ENCODE measurements around the gene ANK3. TPM values are rescaled to one million over a fixed set of nuclear protein-coding genes. Genes with fewer than 3 reads are reported as not detected.

Gene ANK3
- total RNA-seq, 4 donors from 2014 or later = 6.4 to 23.2 (median 13.5) TPM

DNA sequence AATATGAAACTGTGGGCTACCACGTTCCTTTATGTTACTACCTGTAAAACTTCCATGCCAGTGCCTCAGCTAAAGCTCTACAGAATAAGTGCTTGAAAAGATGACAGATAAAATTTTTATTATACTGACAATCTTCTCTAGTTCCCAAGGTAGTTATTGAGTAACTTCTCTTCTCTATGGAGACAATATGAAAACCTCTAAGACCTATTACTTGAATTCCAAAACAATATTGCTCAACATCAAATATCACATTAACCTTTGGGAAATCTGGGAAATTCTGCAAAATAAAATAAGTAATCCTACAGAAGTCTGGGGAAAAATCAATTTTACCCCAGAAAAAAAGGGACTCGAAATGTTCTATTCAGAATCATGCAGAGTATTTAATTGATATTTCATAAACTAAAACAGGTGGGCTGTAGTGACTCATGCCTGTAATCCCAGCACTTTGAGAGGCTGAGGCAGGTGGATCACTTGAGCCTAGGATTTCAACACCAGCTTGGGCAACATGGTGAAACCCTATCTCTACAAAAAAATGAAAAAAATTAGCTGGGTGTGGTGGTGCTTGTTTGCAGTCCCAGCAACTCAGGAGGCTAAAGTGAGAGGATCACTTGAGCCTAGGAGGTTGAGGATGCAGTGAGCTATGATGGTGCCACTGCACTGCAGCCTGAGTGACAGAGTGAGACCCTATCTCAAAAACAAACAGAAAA lies 23.8 kb upstream of the ANK3 start:
- TF ChIP-seq, protein P1, sequence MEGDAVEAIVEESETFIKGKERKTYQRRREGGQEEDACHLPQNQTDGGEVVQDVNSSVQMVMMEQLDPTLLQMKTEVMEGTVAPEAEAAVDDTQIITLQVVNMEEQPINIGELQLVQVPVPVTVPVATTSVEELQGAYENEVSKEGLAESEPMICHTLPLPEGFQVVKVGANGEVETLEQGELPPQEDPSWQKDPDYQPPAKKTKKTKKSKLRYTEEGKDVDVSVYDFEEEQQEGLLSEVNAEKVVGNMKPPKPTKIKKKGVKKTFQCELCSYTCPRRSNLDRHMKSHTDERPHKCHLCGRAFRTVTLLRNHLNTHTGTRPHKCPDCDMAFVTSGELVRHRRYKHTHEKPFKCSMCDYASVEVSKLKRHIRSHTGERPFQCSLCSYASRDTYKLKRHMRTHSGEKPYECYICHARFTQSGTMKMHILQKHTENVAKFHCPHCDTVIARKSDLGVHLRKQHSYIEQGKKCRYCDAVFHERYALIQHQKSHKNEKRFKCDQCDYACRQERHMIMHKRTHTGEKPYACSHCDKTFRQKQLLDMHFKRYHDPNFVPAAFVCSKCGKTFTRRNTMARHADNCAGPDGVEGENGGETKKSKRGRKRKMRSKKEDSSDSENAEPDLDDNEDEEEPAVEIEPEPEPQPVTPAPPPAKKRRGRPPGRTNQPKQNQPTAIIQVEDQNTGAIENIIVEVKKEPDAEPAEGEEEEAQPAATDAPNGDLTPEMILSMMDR (IDR thresholded peaks at IDR 0.05; ENCODE audit: low read depth) = no peak

GRCh38 chr10:60410970-60411369 lies 21.3 kb upstream of the ANK3 start:
- TF ChIP-seq, protein P1 (IDR thresholded peaks at IDR 0.05; ENCODE audit: low read depth) = no peak

GRCh38 chr10:60409202-60409601 lies 19.5 kb upstream of the ANK3 start:
- TF ChIP-seq, protein P1 (IDR thresholded peaks at IDR 0.05; ENCODE audit: low read depth) = no peak

GRCh38 chr10:60406182-60406581 lies 16.5 kb upstream of the ANK3 start:
- TF ChIP-seq, protein P1 (IDR thresholded peaks at IDR 0.05; ENCODE audit: low read depth) = no peak

GRCh38 chr10:60405172-60405571 lies 15.5 kb upstream of the ANK3 start:
- TF ChIP-seq, protein P1 (IDR thresholded peaks at IDR 0.05; ENCODE audit: low read depth) = no peak

DNA sequence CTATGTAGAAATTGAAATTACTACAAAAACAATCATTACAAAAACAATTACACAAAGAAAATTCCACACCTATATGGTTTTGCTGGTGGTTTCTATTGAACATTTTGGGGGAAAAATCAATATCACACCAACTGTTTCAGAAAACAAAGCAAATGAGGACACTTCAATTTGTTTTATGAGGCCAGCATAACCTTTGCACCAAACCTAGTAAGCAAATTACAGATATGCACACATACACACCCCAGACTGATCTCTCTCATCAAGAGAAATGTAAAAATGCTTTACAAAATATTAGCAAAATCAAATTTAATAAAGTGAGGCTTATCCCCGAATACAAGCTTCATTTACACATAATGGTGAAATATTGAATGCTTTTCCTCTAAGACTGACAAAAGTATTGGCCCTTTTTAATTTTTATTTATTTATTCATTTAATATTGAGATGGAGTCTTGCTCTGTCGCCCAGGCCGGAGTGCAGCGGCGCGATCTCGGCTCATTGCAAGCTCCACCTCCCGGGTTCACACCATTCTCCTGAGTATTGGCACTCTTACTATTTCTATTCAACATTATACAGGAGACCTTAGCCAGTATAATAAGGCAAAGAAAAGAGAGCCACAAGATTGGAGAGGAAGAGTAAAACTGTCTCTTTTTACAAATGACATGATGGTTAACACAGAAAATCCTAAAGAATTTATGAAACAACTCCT lies 13.6 kb upstream of the ANK3 start:
- TF ChIP-seq, protein P1 (IDR thresholded peaks at IDR 0.05; ENCODE audit: low read depth) = no peak

GRCh38 chr10:60400366-60400765 lies 10.7 kb upstream of the ANK3 start:
- TF ChIP-seq, protein P1 (IDR thresholded peaks at IDR 0.05; ENCODE audit: low read depth) = no peak
